Natural killer cell (primary cell): ENCODE data around the gene PIGR. TPM values are rescaled to one million over a fixed set of nuclear protein-coding genes. Genes with fewer than 3 reads are reported as not detected.

Experiments
- ATAC-seq, 3 donors: fragments of 150-1000 bp in 2 of 3; fragments of 200-7000 bp in 1 of 3; cut with Tn5 transposase; 1 replicate in 1 of 3; 2 replicates in 2 of 3; pipeline ENCODE4 v1.10.0; 2021; ENCODE audit warnings: mild to moderate bottlenecking in 2 of 3, moderate library complexity in 2 of 3
- DNase-seq, 2 donors: peaks; one replicate each; pipeline versions ENCODE4 v3.0.0 to v3.0.0-alpha.2; 2013 to 2021; ENCODE audit warnings: mixed read lengths in 1 of 2
- H3K27ac ChIP-seq: one replicate; pipeline ENCODE4 v1.5.1; 2013; ENCODE audit warnings: mild to moderate bottlenecking, low read length
- H3K27me3 ChIP-seq: one replicate; pipeline ENCODE4 v1.6.1; 2013; ENCODE audit warnings: low read length; ENCODE audit not compliant: control insufficient read depth, insufficient read depth
- H3K36me3 ChIP-seq: one replicate; pipeline ENCODE4 v1.6.1; 2013; ENCODE audit warnings: low read length; ENCODE audit not compliant: control insufficient read depth, insufficient read depth
- H3K4me1 ChIP-seq: one replicate; pipeline ENCODE4 v1.6.1; 2013; ENCODE audit warnings: low read length; ENCODE audit not compliant: control insufficient read depth, insufficient read depth
- H3K4me3 ChIP-seq: one replicate; pipeline ENCODE4 v1.5.1; 2013; ENCODE audit warnings: low read length
- H3K9me3 ChIP-seq: one replicate; pipeline ENCODE4 v1.6.1; 2013; ENCODE audit warnings: low read length; ENCODE audit not compliant: control insufficient read depth, insufficient read depth
- H3K27ac Mint-ChIP-seq, 2 donors: one replicate each; pipeline ENCODE4 v1.8.0; 2022; ENCODE audit warnings: mild to moderate bottlenecking in 2 of 2, mixed read lengths in 2 of 2, moderate library complexity in 1 of 2
- H3K27me3 Mint-ChIP-seq, 2 donors: one replicate each; pipeline ENCODE4 v1.8.0; 2022; ENCODE audit warnings: low read depth in 2 of 2, mixed read lengths in 2 of 2
- H3K36me3 Mint-ChIP-seq: one replicate; pipeline ENCODE4 v1.8.0; 2022; ENCODE audit warnings: mixed read lengths
- H3K4me1 Mint-ChIP-seq, 2 donors: one replicate each; pipeline ENCODE4 v1.8.0; 2022; ENCODE audit warnings: mixed read lengths in 2 of 2
- H3K4me3 Mint-ChIP-seq: one replicate; pipeline ENCODE4 v1.8.0; 2022; ENCODE audit warnings: mild to moderate bottlenecking, moderate library complexity, mixed read lengths
- H3K9me3 Mint-ChIP-seq, 2 donors: one replicate each; pipeline ENCODE4 v1.8.0; 2022; ENCODE audit warnings: mixed read lengths in 2 of 2
- WGBS: methylation state at CpG from one replicate; pipeline ENCODE4 v1.1.7; 2013; ENCODE audit warnings: missing lambda C conversion rate; ENCODE audit not compliant: insufficient coverage; 5-methylcytosine and 5-hydroxymethylcytosine counted together
- intact Hi-C: fragments of 100-400 bp; cut with micrococcal nuclease; formaldehyde crosslinking; loops from one replicate; pipeline ENCODE4 v1.14.2; 2022
- total RNA-seq, 4 donors: library from RNA; stranded (reverse); fragments of 120-200 nt in 1 of 4; gene quantifications; one replicate each; pipeline versions ENCODE4 v1.2.3 to v1.2.4, GENCODE V29; 2013 to 2022
- TF ChIP-seq, protein P1 (sequence below): fragments of 200-600 bp; IDR thresholded peaks from one replicate; pipeline ENCODE4 v1.8.0; 2022; ENCODE audit warnings: antibody characterized with exemption

The PIGR gene
- total RNA-seq, 3 donors from 2014 or later (not counting 1 experiment from before 2014, with no cell fraction given) = 0.38 TPM; not detected in 2

DNA sequence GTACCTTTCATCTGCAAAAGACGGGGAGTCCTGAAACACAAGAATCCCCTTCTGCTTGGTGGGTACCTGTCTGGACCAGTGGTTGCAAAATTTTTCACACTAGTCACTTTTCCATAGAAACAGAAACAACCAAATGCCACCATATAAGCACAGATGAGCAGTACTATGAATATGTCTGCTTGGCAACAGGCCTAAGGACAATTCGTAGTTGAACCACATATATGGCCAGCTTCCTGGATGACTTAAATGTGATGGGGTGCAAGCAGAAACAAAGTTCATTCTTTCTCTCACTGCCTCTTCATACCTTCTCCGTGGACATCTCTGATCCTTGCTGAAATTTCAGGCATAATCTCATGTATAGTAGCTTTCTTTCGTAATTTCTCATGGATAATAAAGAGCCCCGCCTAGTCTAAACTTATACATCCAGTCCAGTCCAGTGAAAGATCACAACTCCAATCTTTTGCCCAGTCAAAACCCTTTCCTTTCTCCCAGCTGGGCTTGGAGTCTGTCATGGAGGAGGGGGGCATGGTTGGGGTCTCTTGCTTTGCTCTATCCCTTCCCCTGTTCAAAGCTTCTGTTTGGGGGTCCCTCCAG, 16.9 kb upstream of the PIGR start:
- Histone ChIP-seq H3K4me1 (peaks cover 15% of the 10 kb centered on the region), H3K9me3 (no peaks in the 10 kb centered on the region), H3K27ac (no peak overlapping the region), H3K4me3 (no peak overlapping the region), H3K27me3 (no peaks in the 10 kb centered on the region), H3K36me3 (no peaks in the 10 kb centered on the region)
- DNase-seq (no peak), ATAC-seq (no peak)
- intact Hi-C loops = no loop called here
- H3K4me3 Mint-ChIP-seq = no peak overlapping the region
- no peaks in the 10 kb centered on the region for H3K9me3 Mint-ChIP-seq
- TF ChIP-seq, protein P1, sequence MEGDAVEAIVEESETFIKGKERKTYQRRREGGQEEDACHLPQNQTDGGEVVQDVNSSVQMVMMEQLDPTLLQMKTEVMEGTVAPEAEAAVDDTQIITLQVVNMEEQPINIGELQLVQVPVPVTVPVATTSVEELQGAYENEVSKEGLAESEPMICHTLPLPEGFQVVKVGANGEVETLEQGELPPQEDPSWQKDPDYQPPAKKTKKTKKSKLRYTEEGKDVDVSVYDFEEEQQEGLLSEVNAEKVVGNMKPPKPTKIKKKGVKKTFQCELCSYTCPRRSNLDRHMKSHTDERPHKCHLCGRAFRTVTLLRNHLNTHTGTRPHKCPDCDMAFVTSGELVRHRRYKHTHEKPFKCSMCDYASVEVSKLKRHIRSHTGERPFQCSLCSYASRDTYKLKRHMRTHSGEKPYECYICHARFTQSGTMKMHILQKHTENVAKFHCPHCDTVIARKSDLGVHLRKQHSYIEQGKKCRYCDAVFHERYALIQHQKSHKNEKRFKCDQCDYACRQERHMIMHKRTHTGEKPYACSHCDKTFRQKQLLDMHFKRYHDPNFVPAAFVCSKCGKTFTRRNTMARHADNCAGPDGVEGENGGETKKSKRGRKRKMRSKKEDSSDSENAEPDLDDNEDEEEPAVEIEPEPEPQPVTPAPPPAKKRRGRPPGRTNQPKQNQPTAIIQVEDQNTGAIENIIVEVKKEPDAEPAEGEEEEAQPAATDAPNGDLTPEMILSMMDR = no peak
- no peaks in the 10 kb centered on the region for H3K36me3 Mint-ChIP-seq
- H3K27ac Mint-ChIP-seq = no peak overlapping the region
- 90% methylated on average over 5 of the region's 5 CpGs for WGBS
- H3K27me3 Mint-ChIP-seq = peaks cover 0 to 3% of the 10 kb centered on the region in 2 donors
- H3K4me1 Mint-ChIP-seq = peaks cover 9 to 20% of the 10 kb centered on the region in 2 donors

DNA sequence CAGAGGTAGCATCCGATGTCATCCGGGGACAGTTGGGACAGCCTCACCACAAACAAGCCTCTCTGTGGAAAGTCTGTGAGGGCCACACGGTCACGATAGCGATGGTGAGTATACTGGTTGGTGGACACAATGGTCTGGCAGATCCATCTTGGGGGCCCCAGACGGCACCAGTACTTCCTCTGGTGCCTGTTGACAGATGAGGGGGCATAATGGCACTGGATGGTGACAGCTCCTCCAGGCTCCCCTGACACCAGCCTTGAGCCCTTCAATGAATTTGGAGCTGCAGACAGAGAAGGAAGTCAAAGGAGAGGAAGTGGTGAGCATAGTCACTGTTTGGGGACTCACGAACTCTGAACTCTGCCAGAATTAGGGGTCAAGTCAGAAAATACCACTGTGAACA, 16.0 kb upstream of the PIGR start:
- intact Hi-C loops = no loop called here
- H3K27me3 Mint-ChIP-seq = no peaks in the 10 kb centered on the region
- no peak overlapping the region for H3K4me3 Mint-ChIP-seq
- WGBS = 78% methylated on average over 7 of the region's 7 CpGs
- H3K36me3 Mint-ChIP-seq = no peaks in the 10 kb centered on the region
- no peak for DNase-seq
- Histone ChIP-seq H3K9me3 (no peaks in the 10 kb centered on the region), H3K4me3 (no peak overlapping the region), H3K36me3 (no peaks in the 10 kb centered on the region), H3K27me3 (no peaks in the 10 kb centered on the region), H3K27ac (no peak overlapping the region), H3K4me1 (peaks cover 10% of the 10 kb centered on the region)
- peaks cover under 1 to 12% of the 10 kb centered on the region in 2 donors for H3K4me1 Mint-ChIP-seq
- ATAC-seq = no peak
- TF ChIP-seq, protein P1 = no peak
- H3K27ac Mint-ChIP-seq = no peak overlapping the region
- no peaks in the 10 kb centered on the region for H3K9me3 Mint-ChIP-seq

DNA sequence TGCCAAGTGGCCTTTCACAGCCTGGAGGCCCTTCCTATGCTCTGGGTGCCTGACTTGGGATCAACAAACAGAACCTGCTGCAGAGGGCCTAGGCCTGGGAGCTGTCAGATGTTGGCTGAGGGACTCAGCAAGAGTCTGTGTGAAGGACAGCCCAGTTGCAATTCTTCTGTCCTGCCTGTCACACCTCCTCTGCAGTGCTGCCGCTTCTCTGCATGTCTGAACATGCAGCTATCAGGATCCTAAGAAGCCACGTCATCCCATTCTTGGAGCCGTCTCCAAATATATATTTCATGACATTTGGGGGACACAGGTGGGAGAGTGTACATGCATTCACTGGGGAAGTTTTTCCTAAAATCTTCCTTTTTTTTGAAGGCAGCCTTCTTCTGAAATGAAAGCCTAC, 15.4 kb upstream of the PIGR start:
- Histone ChIP-seq H3K27me3 (no peaks in the 10 kb centered on the region), H3K4me1 (peaks cover 5% of the 10 kb centered on the region), H3K4me3 (no peak overlapping the region), H3K9me3 (no peaks in the 10 kb centered on the region), H3K27ac (no peak overlapping the region), H3K36me3 (no peaks in the 10 kb centered on the region)
- ATAC-seq (no peak), DNase-seq (no peak)
- Mint-ChIP-seq H3K4me1 (peaks cover 0 to 10% of the 10 kb centered on the region in 2 donors), H3K36me3 (no peaks in the 10 kb centered on the region), H3K27ac (no peak overlapping the region), H3K9me3 (no peaks in the 10 kb centered on the region), H3K4me3 (no peak overlapping the region), H3K27me3 (no peaks in the 10 kb centered on the region)
- intact Hi-C loops = no loop called here
- TF ChIP-seq, protein P1 = no peak
- WGBS = 67% methylated on average over 3 of the region's 3 CpGs
